Breast epithelium (tissue), 3 donors: ENCODE results near the gene BMP5.

Experiments used
- CTCF ChIP-seq, 3 donors: fragments of 450-650 bp; IDR thresholded peaks; one replicate each; pipeline ENCODE4 v1.5.1; 2016 to 2017; ENCODE audit warnings: antibody characterized with exemption in 3 of 3, mild to moderate bottlenecking in 3 of 3, moderate library complexity in 3 of 3
- POLR2AphosphoS5 ChIP-seq, 3 donors: sonication (generic); formaldehyde crosslinking; IDR thresholded peaks; one replicate each; pipeline ENCODE4 v1.6.1; 2017; ENCODE audit warnings: antibody characterized with exemption in 3 of 3

DNA sequence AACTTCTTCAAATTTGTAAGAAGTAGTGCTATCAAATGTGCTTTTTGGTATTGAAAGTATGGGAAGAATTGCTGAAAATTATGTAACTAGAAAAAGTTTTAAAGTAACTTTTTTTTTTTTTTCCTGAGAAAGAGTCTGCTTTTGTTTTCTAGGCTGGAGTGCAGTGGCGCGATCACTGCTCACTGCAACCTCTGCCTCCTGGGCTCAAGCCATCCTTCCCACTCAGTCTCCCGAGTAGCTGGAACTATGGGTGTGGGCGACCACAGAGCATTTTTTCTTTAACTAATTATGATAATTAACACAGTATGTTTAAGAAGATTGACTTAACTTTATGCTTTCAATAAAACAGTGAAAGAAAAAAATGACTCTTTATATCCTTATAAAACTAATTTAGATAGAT, 38.4 kb downstream of the BMP5 start:
- no peak for TF ChIP-seq CTCF (IDR thresholded peaks at IDR 0.05)
- no peak for TF ChIP-seq POLR2AphosphoS5 (IDR thresholded peaks at IDR 0.05)
